SK-N-MC (cell line): Measurements from ENCODE around the gene CAMTA1.

Experiments
- DNase-seq: peaks from one replicate; pipeline ENCODE4 v3.0.0-alpha.2; 2011; ENCODE audit warnings: low read depth, low spot score
- H3K27ac ChIP-seq: fragments of 200-600 bp; sonication (generic); 2 replicates; pipeline ENCODE4 v1.5.1; 2016; ENCODE audit warnings: mixed run types
- H3K36me3 ChIP-seq: fragments of 200-600 bp; sonication (generic); 2 replicates; pipeline ENCODE4 v1.6.1; 2017; ENCODE audit warnings: antibody characterized with exemption, low read length, mixed read lengths; ENCODE audit not compliant: insufficient read depth
- H3K4me3 ChIP-seq: fragments of 200-600 bp; sonication (generic); 2 replicates; pipeline ENCODE4 v1.5.1; 2016
- H3K9ac ChIP-seq: fragments of 200-600 bp; sonication (generic); 2 replicates; pipeline ENCODE4 v1.8.0; 2017; ENCODE audit warnings: mixed run types, mixed read lengths; ENCODE audit not compliant: insufficient read length
- H3K9me3 ChIP-seq: fragments of 200-600 bp; sonication (generic); 2 replicates; pipeline ENCODE4 v1.6.1; 2017; ENCODE audit warnings: low read depth, mild to moderate bottlenecking, antibody characterized with exemption, low read length, moderate library complexity, mixed read lengths
- EZH2 ChIP-seq: fragments of 200-600 bp; sonication (generic); IDR thresholded peaks from one replicate; pipeline ENCODE4 v1.6.1; 2017; ENCODE audit warnings: antibody characterized with exemption
- FOXP2 ChIP-seq: optimal IDR thresholded peaks from 2 replicates; pipeline ENCODE3; 2011; ENCODE audit warnings: mild to moderate bottlenecking, moderate library complexity; ENCODE audit not compliant: insufficient read depth; ENCODE audit errors: extremely low read length, control extremely low read depth
- POLR2AphosphoS5 ChIP-seq: IDR thresholded peaks from 2 replicates; pipeline ENCODE4 v1.6.1; 2012; ENCODE audit warnings: mild to moderate bottlenecking, low read depth, low read length, borderline replicate concordance

CAMTA1 gene

DNA sequence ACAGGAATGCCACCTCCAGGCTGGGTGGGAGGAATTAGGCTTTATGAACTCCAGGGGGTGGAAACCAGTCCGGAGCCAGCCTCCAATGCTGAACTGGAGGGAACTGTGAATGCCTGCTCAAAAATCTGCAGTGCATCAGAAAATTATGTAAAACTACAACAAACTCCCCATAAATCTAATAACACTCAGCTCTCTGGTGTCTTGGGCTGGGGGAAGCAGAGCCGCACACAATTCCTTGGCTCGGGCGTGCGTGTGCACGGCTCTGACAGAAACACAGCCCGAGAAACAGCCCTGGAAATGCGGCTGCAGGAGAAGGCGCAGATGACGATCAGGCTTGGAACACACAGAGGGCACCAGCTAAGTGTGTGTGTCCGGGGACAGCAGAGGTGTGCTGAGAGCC, 858.3 kb downstream of the CAMTA1 start:
- no peak for TF ChIP-seq POLR2AphosphoS5
- TF ChIP-seq EZH2: no peak
- no peak for TF ChIP-seq FOXP2
- H3K9ac ChIP-seq: no peak overlapping the region
- H3K27ac ChIP-seq: no peak overlapping the region

DNA sequence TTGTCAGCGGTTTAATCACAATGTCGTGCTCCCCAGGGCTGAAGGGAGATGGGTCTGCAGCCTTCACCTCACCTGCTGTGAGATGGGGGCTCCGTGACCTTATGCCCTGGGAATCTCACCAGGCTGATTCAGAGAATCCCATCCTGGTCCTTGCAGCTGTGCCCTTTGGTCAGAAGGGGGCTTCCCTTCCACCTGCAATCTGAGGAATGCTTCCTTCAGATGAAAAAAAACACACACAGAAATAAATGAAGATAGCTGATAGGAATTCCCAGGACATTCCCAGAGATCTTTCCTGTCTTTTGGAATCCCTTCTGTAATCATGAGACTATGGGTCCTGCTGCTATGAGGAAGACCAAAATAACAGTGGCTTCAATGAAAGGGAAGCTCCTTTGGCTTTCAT, 858.8 kb downstream of the CAMTA1 start:
- Histone ChIP-seq H3K9ac (no peak overlapping the region), H3K4me3 (no peak overlapping the region), H3K9me3 (no peaks in the 10 kb centered on the region), H3K36me3 (no peaks in the 10 kb centered on the region), H3K27ac (no peak overlapping the region)
- TF ChIP-seq FOXP2: no peak
- no peak for TF ChIP-seq EZH2
- no peak for TF ChIP-seq POLR2AphosphoS5
- no peak for DNase-seq

More for the DNA sequence above, 858.3 kb downstream of the CAMTA1 start:
- no peak for DNase-seq
- no peaks in the 10 kb centered on the region for H3K36me3 ChIP-seq
- H3K9me3 ChIP-seq: no peaks in the 10 kb centered on the region
- H3K4me3 ChIP-seq: no peak overlapping the region

DNA sequence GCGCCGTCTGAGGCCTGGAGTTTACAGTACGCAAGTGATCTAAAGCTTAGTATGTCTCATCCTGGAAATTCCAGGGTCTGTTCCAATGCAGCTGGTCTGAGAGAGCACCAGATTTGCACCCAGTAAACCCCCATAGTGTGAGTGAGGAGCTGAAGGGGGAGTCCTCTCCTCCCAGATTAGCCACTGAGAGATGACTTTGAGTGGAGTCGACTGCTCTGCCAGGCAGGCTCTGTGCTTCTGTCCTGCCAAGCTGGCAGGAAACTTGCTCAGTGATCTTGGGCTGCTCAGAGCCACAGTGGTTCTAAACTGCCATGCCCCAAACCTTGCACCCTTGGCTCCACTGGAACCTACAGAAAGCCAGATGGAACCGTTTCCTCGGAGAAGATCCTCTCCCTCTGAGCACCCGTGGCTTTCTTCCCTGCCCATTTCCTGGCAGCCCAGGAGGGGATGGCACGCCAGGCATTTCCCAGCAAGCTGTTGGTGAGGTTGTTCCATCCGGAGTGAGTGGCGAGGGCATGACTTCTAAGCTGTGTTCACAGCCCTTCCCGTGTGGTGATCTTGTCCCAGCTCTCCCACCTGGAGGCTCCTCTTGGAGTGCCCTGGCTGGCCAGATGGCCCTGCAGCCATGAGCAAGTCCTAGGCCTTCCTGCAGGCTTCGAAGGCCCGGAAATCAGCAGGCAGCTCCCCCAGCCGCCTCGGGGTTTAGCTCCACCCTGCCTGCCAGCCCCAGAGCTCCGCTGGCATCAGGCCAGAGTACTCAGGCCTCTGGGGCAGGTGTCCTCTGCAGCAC, 859.9 kb downstream of the CAMTA1 start:
- Histone ChIP-seq H3K27ac (no peak overlapping the region), H3K9me3 (no peaks in the 10 kb centered on the region), H3K9ac (no peak overlapping the region), H3K36me3 (no peaks in the 10 kb centered on the region), H3K4me3 (no peak overlapping the region)
- TF ChIP-seq POLR2AphosphoS5: no peak
- TF ChIP-seq FOXP2: no peak
- no peak for TF ChIP-seq EZH2
- DNase-seq: no peak

DNA sequence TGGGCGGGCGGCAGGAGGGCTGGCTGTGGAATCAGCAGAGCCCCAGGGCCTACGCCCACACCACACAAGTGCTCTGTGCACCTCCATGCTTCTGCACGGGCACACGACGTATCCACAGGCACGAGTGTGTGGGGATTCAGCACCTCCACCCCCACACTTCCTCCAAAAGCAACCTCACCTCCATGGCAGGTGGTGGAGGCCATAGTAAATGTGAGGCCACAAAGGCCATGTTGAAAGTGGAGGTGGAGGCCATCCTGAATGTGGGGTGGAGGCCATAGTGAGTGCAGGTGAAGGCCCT, 860.4 kb downstream of the CAMTA1 start:
- no peak for TF ChIP-seq FOXP2
- no peak for TF ChIP-seq POLR2AphosphoS5
- no peak for TF ChIP-seq EZH2
- Histone ChIP-seq H3K27ac (no peak overlapping the region), H3K9ac (no peak overlapping the region), H3K9me3 (no peaks in the 10 kb centered on the region), H3K4me3 (no peak overlapping the region), H3K36me3 (no peaks in the 10 kb centered on the region)
- no peak for DNase-seq

DNA sequence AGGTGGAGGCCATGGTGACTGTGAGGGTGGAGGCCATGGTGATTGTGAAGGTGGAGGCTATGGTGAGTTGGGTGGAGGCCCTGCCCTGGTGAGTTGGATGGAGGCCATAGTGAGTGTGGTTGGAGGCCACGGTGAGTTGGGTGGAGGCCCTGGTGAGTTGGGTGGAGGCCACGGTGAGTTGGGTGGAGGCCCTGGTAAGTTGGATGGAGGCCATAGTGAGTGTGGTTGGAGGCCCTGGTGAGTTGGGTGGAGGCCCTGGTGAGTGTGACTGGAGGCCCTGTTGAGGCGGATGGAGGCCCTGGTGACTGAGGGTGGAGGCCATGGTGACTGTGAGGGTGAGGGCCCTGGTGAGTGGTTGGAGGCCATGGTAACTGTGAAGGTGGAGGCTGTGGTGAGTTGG, 860.9 kb downstream of the CAMTA1 start:
- Histone ChIP-seq H3K9ac (no peak overlapping the region), H3K9me3 (no peaks in the 10 kb centered on the region), H3K27ac (no peak overlapping the region), H3K36me3 (no peaks in the 10 kb centered on the region), H3K4me3 (no peak overlapping the region)
- DNase-seq: no peak
- TF ChIP-seq EZH2: no peak
- no peak for TF ChIP-seq POLR2AphosphoS5
- no peak for TF ChIP-seq FOXP2

DNA sequence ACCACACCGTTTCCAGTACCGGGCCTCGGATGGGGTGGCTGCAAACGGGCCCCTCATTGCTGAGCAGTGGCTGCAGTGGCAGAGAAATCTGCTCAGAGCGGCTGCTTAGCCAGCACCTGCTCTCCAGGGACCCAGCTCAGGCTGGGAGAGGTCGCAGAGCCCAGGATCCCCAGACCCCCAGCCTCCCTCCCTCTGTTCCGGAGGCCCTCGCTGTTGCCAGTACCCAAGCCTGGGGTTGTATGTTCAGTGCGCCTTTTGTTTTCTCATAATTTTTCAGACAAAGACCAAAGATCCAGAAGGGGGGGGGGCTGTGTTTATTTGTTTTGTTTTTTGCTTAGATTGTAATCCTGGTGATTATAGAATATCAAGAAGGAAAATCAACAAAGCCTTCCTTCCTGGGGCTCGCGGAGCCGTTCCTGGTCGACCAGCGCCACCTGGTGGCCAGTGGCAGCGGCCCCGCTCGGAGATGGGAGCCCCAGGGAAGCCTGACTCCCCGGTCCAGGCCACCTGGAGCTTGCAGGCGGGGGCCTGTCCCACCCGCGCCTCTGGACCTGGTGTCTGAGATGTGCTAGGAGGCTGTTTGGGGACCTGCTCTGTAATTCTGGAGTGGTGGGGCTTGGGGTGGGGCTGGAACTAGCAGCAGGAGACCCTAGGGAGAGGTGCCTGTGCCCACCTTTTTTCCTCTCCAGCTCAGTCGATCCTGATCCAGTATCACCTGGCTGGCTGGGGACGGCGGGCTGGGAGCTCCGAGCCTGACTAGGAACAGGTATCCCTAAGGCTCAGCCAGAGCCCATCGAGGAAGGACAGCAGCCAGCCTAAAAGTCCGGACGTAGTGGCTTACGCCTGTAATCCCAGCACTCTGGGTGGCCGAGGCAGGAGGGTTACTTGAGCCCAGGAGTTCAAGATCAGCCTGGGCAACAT, 862.0 kb downstream of the CAMTA1 start:
- Histone ChIP-seq H3K27ac (no peak overlapping the region), H3K9me3 (no peaks in the 10 kb centered on the region), H3K9ac (no peak overlapping the region), H3K4me3 (no peak overlapping the region), H3K36me3 (no peaks in the 10 kb centered on the region)
- no peak for TF ChIP-seq EZH2
- DNase-seq: no peak

DNA sequence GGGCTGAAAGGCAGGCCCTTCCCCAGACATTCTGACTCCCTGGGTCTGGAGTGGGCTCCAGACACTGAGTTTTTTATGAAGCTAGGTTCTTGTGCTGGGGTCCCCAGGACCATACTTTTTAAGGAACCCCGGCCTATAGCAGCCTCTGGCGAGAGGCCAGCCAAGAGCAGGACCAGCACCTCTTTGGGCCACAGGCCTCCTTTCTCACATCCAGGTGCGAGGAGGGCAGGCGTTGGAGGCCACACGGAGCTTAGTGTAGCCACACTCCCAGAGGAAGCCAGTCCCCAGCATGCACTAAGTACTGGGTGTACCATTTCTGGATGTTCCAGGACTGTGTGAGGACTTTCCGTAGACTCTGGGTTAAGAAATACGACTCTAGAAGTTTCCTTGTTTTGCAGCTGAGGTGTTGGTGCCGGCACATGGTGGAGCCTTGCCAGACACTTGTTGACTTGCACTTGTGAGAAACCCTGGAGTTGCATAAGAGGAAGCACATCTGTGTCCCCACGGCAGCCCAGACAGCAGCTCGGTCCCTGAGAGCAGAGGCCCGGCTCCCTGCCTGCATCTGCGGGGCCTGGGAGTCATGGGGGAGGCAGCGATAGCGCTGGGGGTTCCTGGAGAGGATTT, 863.6 kb downstream of the CAMTA1 start:
- Histone ChIP-seq H3K27ac (no peak overlapping the region), H3K4me3 (no peak overlapping the region), H3K9me3 (no peaks in the 10 kb centered on the region), H3K36me3 (no peaks in the 10 kb centered on the region), H3K9ac (no peak overlapping the region)
- TF ChIP-seq POLR2AphosphoS5 (no peak), FOXP2 (no peak), EZH2 (no peak)
- no peak for DNase-seq

DNA sequence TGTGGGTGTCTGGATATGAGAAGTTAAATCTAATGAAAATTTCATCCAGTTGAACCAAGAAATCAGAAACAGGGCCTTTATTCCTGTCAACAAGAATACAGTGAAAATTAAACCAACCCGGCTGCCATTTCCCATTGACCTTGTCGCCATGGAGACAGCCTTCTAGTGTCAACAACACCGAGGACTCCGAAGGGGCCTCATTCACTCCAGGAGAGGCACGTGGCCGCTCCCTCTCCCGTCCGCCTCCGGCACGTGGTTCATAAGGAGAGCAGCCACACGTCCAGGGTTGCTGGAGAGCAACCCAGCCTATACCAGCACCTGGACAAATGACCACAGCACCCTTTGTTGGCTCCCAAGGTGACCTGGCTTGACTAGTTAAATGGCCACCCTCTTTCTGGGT, 865.5 kb downstream of the CAMTA1 start:
- H3K36me3 ChIP-seq: no peaks in the 10 kb centered on the region
- no peak overlapping the region for H3K27ac ChIP-seq
- no peak overlapping the region for H3K4me3 ChIP-seq
- no peak overlapping the region for H3K9ac ChIP-seq
- no peak for TF ChIP-seq FOXP2
- no peak for TF ChIP-seq EZH2
- TF ChIP-seq POLR2AphosphoS5: no peak
- DNase-seq: no peak
- no peaks in the 10 kb centered on the region for H3K9me3 ChIP-seq
